Loucy (cell line): ENCODE data around the gene ERFE.

ENCODE experiments used
- H2AFZ ChIP-seq: fragments of 200-600 bp; sonication (generic); 2 replicates; pipeline ENCODE4 v1.6.0; 2016; ENCODE audit warnings: antibody characterized with exemption, mild to moderate bottlenecking, low read length, moderate library complexity
- H3F3A ChIP-seq: fragments of 200-600 bp; 2 replicates; pipeline ENCODE4 v1.6.0; 2016; ENCODE audit warnings: antibody characterized with exemption, low read depth, mild to moderate bottlenecking
- H3K27me3 ChIP-seq: fragments of 200-600 bp; sonication (generic); 2 replicates; pipeline ENCODE4 v1.6.1; 2014; ENCODE audit warnings: low read length, mild to moderate bottlenecking; ENCODE audit not compliant: insufficient read depth, poor library complexity, severe bottlenecking
- H3K36me3 ChIP-seq: fragments of 200-600 bp; sonication (generic); 2 replicates; pipeline ENCODE4 v1.6.1; 2016; ENCODE audit warnings: low read length; ENCODE audit not compliant: insufficient read depth
- H3K4me1 ChIP-seq: fragments of 200-600 bp; sonication (generic); 2 replicates; pipeline ENCODE4 v1.5.1; 2014; ENCODE audit warnings: low read length, mild to moderate bottlenecking; ENCODE audit not compliant: insufficient read depth, poor library complexity, severe bottlenecking
- H3K4me2 ChIP-seq: fragments of 200-600 bp; sonication (generic); 2 replicates; pipeline ENCODE4 v1.6.0; 2014; ENCODE audit warnings: antibody characterized with exemption, low read length, low read depth, mild to moderate bottlenecking; ENCODE audit not compliant: poor library complexity, severe bottlenecking
- H3K4me3 ChIP-seq: fragments of 200-600 bp; sonication (generic); 2 replicates; pipeline ENCODE4 v1.5.1; 2014; ENCODE audit warnings: low read length, mild to moderate bottlenecking, mixed read lengths; ENCODE audit not compliant: poor library complexity, severe bottlenecking
- H3K79me2 ChIP-seq: fragments of 200-600 bp; sonication (generic); 2 replicates; pipeline ENCODE4 v1.6.1; 2014; ENCODE audit warnings: low read length; ENCODE audit not compliant: insufficient read depth
- H3K9ac ChIP-seq: fragments of 200-600 bp; sonication (generic); 2 replicates; pipeline ENCODE4 v1.6.0; 2014; ENCODE audit warnings: mild to moderate bottlenecking, low read depth, low read length, moderate library complexity; ENCODE audit not compliant: poor library complexity, severe bottlenecking
- H3K9me2 ChIP-seq: fragments of 200-600 bp; sonication (generic); replicated peaks from 2 replicates; pipeline ENCODE4 v1.6.1; 2016; ENCODE audit warnings: low read depth, low read length, mixed read lengths
- H3K9me3 ChIP-seq: fragments of 200-600 bp; sonication (generic); 2 replicates; pipeline ENCODE4 v1.6.1; 2014; ENCODE audit warnings: mild to moderate bottlenecking, antibody characterized with exemption, low read length, low read depth; ENCODE audit not compliant: insufficient read depth
- H4K20me1 ChIP-seq: fragments of 200-600 bp; sonication (generic); 2 replicates; pipeline ENCODE4 v1.6.0; 2014; ENCODE audit warnings: antibody characterized with exemption, low read length, mild to moderate bottlenecking; ENCODE audit not compliant: insufficient read depth, poor library complexity, severe bottlenecking
- EZH2phosphoT487 ChIP-seq: fragments of 200-600 bp; IDR thresholded peaks from 2 replicates; pipeline ENCODE4 v1.6.1; 2018; ENCODE audit warnings: antibody characterized with exemption, mild to moderate bottlenecking, moderate library complexity, borderline replicate concordance
- TF ChIP-seq, protein P1 (sequence below): fragments of 200-600 bp; sonication (generic); conservative IDR thresholded peaks from 2 replicates; pipeline ENCODE4 v1.5.1; 2014; ENCODE audit warnings: mild to moderate bottlenecking, antibody characterized with exemption, low read length

Gene ERFE

DNA sequence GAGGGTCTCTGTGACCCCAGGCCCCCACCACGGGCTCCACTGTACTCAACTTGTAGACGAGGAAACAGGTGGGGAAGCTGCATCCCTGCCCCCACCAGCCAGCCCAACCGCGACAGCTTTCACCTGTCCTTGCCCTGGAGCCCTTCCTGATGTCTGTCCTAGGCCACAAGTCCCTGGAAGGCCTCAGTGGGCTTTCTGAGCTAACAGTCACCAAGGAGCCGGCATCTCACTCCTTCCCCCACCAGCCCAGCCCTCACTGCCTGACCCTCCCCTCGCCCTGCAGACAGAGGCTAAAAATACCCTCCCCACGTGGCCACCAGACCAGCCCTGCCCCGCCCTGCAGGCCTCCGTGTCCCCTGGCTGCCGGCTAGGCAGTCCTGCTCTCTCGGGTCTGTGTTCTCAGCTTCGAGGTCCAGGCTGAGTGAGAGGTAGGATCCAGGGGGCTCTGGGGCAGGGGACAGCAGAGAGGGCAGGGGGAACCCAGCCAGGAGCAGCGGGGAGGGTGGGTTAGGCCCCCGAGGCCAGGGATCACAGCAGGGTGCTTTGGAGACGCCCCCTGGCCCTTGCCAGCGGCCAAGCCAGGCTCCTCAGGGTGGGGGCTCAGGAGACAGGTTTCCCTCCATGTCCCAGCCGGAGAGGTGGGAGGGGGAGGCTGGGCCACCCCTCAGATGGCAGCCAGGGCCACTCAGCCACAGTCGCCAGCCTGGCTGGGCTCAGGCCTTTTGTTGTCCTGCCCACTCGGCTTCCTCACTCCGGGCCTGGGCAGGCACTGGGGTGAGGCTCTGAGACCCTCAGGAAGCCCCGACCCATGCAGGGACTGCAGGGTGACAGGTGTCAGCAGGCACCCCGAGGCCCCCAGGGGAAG is 20.2 kb upstream of the ERFE start, which contains the start of gene KLHL30:
Gene KLHL30, plus strand, starts transcription at position 338 of the 865 bp plus-strand sequence. CDS start 2,087 bp downstream, outside the sequence.
- Histone ChIP-seq H3F3A (no peaks in the 10 kb centered on the region), H3K9me3 (no peaks in the 10 kb centered on the region), H3K4me2 (no peak within 1 kb of the TSS), H3K9ac (no peak within 1 kb of the TSS), H3K27me3 (no peaks in the 10 kb centered on the region), H3K4me3 (no peak within 1 kb of the TSS), H2AFZ (no peak within 1 kb of the TSS), H4K20me1 (no peaks in the 10 kb centered on the region), H3K79me2 (no peaks in the 10 kb centered on the region), H3K4me1 (peaks cover 17% of the 10 kb centered on the region), H3K36me3 (no peaks in the 10 kb centered on the region), H3K9me2 (no peaks in the 10 kb centered on the region)
- TF ChIP-seq, protein P1, sequence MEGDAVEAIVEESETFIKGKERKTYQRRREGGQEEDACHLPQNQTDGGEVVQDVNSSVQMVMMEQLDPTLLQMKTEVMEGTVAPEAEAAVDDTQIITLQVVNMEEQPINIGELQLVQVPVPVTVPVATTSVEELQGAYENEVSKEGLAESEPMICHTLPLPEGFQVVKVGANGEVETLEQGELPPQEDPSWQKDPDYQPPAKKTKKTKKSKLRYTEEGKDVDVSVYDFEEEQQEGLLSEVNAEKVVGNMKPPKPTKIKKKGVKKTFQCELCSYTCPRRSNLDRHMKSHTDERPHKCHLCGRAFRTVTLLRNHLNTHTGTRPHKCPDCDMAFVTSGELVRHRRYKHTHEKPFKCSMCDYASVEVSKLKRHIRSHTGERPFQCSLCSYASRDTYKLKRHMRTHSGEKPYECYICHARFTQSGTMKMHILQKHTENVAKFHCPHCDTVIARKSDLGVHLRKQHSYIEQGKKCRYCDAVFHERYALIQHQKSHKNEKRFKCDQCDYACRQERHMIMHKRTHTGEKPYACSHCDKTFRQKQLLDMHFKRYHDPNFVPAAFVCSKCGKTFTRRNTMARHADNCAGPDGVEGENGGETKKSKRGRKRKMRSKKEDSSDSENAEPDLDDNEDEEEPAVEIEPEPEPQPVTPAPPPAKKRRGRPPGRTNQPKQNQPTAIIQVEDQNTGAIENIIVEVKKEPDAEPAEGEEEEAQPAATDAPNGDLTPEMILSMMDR: no peak

DNA sequence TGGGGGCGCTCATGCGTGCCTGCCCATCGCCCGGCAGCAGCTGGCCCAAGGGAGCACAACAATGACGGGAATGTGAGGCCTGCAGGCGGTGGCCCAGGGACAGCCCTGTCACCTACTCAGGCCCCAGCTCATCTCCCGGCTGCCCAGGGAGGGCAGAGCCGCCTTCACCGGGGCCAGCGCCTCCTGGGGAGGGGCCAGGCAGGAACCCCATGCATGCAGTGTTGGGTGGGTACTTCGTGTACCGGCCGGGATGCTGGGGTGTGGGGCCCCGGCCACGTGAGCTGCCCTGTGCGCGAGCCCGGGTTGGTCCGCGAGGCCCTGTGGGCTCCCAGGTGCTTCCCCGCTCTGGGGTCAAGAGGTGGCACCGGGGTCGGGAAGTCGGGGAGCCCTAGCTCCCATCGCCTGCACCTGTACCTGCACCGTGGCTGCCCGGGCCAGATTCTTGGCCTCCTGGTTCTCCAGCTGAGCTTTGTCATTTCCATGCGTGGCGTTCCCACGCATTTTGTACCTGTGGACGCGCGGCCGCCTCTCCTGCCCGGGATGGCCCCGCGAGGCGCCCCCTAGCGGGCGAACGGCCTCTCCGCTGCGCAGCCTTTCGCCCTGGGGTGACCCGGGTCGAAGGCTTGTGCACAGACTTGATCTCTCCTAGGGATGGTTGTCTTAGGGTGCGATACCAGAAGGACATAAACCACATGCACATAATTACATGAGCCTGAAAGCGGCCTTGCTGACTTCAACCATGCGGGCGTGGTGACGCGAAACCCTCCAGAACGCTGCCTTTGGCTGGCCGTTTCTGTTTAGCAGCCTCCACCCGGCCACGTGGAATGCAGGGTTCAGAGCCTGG is 19.4 kb upstream of the ERFE start:
- Histone ChIP-seq H3K27me3 (no peaks in the 10 kb centered on the region), H3F3A (no peaks in the 10 kb centered on the region), H3K9ac (no peak overlapping the region), H3K4me3 (no peak overlapping the region), H3K4me2 (no peak overlapping the region), H3K79me2 (no peaks in the 10 kb centered on the region), H3K9me2 (no peaks in the 10 kb centered on the region), H3K4me1 (peaks cover 17% of the 10 kb centered on the region), H3K36me3 (no peaks in the 10 kb centered on the region), H3K9me3 (no peaks in the 10 kb centered on the region), H2AFZ (no peak overlapping the region), H4K20me1 (no peaks in the 10 kb centered on the region)
- no peak for TF ChIP-seq EZH2phosphoT487
- TF ChIP-seq, protein P1: peak; percentile 48

- no peaks in the 10 kb centered on the region for H3K36me3 ChIP-seq
- H2AFZ ChIP-seq: no peak overlapping the region
- H3F3A ChIP-seq: no peaks in the 10 kb centered on the region
- no peak for TF ChIP-seq EZH2phosphoT487
- TF ChIP-seq, protein P1: no peak
- H4K20me1 ChIP-seq: no peaks in the 10 kb centered on the region
- H3K79me2 ChIP-seq: no peaks in the 10 kb centered on the region
- H3K4me2 ChIP-seq: no peak overlapping the region
- H3K27me3 ChIP-seq: no peaks in the 10 kb centered on the region
- H3K9me3 ChIP-seq: no peaks in the 10 kb centered on the region
- no peaks in the 10 kb centered on the region for H3K9me2 ChIP-seq
- no peak overlapping the region for H3K9ac ChIP-seq
- H3K4me3 ChIP-seq: no peak overlapping the region
- H3K4me1 ChIP-seq: peaks cover 17% of the 10 kb centered on the region
Observed at GRCh38 chr2:238140040-238140439, 18.7 kb upstream of the ERFE start.
